Lower lobe of right lung (tissue), 2 donors: ENCODE data around the gene TMEM169. TPM values are rescaled to one million over a fixed set of nuclear protein-coding genes. Genes with fewer than 3 reads are reported as not detected.
"Not testable (repeated sequence)": the region's sequence is repeated elsewhere in the genome, so short reads cannot be mapped to it uniquely, and the experiment has no call there.

Source experiments
- ATAC-seq, 2 donors: fragments of 200-7000 bp; cut with Tn5 transposase; one replicate each; pipeline ENCODE4 v1.9.1; 2020 to 2022; ENCODE audit warnings: mild to moderate bottlenecking in 2 of 2, moderate library complexity in 2 of 2
- DNase-seq: peaks from one replicate; pipeline ENCODE4 v3.0.0-alpha.2; 2020
- H3K27ac ChIP-seq: fragments of 200-600 bp; one replicate; pipeline ENCODE4 v1.8.0; 2022
- H3K27me3 ChIP-seq: fragments of 200-600 bp; one replicate; pipeline ENCODE4 v1.8.0; 2022; ENCODE audit warnings: low read depth
- H3K36me3 ChIP-seq: fragments of 200-600 bp; one replicate; pipeline ENCODE4 v1.8.0; 2022; ENCODE audit warnings: mild to moderate bottlenecking
- H3K4me1 ChIP-seq: fragments of 200-600 bp; one replicate; pipeline ENCODE4 v1.8.0; 2022
- H3K4me3 ChIP-seq: fragments of 200-600 bp; one replicate; pipeline ENCODE4 v1.8.0; 2022; ENCODE audit warnings: mild to moderate bottlenecking
- H3K9me3 ChIP-seq: fragments of 200-600 bp; one replicate; pipeline ENCODE4 v1.8.0; 2022
- intact Hi-C: fragments of 100-400 bp; cut with DNase I; formaldehyde crosslinking; loops from one replicate; pipeline ENCODE4 v1.11.0; 2022
- total RNA-seq: library from RNA; stranded (reverse); fragmentation: NEBNext Ultra II Directional; extraction: Animal tissue kit (Norgen Biotek cat#: 25700); gene quantifications from one replicate; pipeline ENCODE4 v1.2.1, GENCODE V29; 2021
- TF ChIP-seq, protein P1 (sequence below): fragments of 200-600 bp; IDR thresholded peaks from one replicate; pipeline ENCODE4 v1.8.0; 2022; ENCODE audit warnings: antibody characterized with exemption, mild to moderate bottlenecking
- donor health status: DM: no; HTN: yes; CAD: no; lungs with severe emphysema.

Gene TMEM169
- total RNA-seq, 1 donor from 2014 or later = 1.2 TPM

DNA sequence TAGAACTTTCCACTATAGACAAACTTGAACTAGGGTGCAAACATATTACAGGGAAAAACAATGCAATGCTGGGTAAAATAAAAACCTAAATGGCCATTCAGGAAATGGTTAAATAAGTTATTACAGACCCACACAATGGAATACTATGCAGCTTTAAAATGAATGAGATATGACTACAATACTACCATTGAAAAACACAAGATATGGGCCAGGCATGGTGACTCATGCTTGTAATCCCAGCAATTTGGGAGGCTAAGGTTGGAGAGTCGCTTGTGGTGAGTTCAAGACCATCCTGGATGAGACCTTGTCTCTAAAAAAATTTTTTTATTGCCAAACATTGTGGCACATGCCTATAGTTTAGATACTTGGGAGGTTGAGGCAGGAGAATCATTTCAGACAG is 6.9 kb upstream of the TMEM169 start:
- no peak for DNase-seq
- intact Hi-C loops = no loop called here
- Histone ChIP-seq H3K4me3 (no peak overlapping the region), H3K9me3 (no peaks in the 10 kb centered on the region), H3K36me3 (no peaks in the 10 kb centered on the region), H3K27me3 (no peaks in the 10 kb centered on the region), H3K27ac (no peak overlapping the region), H3K4me1 (peaks cover 15% of the 10 kb centered on the region)
- no peak for ATAC-seq
- TF ChIP-seq, protein P1, sequence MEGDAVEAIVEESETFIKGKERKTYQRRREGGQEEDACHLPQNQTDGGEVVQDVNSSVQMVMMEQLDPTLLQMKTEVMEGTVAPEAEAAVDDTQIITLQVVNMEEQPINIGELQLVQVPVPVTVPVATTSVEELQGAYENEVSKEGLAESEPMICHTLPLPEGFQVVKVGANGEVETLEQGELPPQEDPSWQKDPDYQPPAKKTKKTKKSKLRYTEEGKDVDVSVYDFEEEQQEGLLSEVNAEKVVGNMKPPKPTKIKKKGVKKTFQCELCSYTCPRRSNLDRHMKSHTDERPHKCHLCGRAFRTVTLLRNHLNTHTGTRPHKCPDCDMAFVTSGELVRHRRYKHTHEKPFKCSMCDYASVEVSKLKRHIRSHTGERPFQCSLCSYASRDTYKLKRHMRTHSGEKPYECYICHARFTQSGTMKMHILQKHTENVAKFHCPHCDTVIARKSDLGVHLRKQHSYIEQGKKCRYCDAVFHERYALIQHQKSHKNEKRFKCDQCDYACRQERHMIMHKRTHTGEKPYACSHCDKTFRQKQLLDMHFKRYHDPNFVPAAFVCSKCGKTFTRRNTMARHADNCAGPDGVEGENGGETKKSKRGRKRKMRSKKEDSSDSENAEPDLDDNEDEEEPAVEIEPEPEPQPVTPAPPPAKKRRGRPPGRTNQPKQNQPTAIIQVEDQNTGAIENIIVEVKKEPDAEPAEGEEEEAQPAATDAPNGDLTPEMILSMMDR = no peak

DNA sequence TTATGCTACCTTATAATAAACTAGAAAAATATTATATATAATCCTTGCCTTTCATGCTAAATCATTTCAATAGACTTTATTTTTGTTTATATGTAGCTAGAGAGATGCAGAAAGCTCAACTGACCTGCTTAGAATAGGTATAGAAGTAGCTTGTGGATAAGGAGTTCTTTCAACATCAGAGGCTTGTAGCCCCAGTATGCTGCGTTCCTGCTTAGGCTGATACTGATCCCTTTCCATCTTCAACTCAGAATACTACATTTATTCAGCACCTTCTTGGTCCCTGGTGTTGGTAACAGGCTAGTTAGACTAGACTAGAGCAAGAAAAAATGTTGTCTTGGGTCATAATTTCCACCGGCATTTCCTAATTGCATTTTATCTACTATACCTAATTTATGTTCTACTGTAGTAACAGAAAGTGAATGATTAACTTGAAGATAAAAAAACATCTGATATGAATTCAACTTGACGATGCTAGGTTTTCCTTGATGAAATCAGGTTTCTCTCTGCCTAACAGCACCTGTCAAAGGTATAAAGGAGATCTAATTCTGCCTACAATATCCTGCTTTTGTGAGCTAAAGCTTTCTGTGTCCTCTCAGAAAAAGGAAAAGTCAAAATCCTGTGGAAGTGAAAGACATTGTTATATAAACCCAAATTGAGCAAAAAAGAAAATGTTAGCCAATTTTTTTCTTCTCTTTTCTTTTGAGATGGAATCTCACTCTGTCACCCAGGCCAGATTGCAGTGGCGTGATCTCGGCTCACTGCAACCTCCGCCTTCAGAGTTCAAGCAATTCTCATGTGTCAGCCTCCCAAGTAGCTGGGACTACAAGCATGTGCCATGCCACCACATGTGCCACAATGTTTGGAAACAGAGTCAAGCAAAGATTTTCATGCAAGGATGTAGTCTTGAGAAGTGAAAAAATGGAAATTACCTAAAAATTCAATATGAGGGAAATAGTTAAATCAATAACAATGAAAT is 5.9 kb upstream of the TMEM169 start:
- H3K4me1 ChIP-seq = peaks cover 21% of the 10 kb centered on the region
- no peaks in the 10 kb centered on the region for H3K36me3 ChIP-seq
- H3K4me3 ChIP-seq = no peak overlapping the region
- no peak overlapping the region for H3K27ac ChIP-seq
- intact Hi-C loops = no loop called here
- no peaks in the 10 kb centered on the region for H3K9me3 ChIP-seq
- H3K27me3 ChIP-seq = no peaks in the 10 kb centered on the region
- TF ChIP-seq, protein P1 = no peak
- DNase-seq (no peak), ATAC-seq (peak in 1 of 2 donors; percentile 32)

DNA sequence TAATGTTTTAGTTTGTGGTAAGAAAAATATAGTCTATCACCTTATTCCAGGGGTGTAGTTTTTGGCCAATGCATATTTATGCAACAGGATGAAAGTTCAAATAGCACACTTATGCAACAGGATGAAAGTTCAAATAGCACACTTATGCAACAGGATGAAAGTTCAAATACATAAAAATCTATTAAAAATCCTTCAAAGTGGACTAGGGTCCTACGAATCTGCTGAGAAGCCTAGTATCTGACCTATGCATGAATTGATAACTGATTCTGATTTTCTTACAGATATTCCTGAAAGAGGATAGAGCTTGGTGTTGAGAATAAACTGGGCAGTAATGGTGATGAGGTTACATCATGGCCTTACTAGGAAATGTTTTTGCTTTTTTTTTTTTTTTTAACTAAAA is 2.9 kb upstream of the TMEM169 start:
- Histone ChIP-seq H3K36me3 (no peaks in the 10 kb centered on the region), H3K4me1 (peaks cover 26% of the 10 kb centered on the region), H3K27me3 (no peaks in the 10 kb centered on the region), H3K9me3 (no peaks in the 10 kb centered on the region), H3K27ac (no peak overlapping the region), H3K4me3 (no peak overlapping the region)
- ATAC-seq (no peak), DNase-seq (no peak)
- intact Hi-C loops = no loop called here
- TF ChIP-seq, protein P1 = no peak

DNA sequence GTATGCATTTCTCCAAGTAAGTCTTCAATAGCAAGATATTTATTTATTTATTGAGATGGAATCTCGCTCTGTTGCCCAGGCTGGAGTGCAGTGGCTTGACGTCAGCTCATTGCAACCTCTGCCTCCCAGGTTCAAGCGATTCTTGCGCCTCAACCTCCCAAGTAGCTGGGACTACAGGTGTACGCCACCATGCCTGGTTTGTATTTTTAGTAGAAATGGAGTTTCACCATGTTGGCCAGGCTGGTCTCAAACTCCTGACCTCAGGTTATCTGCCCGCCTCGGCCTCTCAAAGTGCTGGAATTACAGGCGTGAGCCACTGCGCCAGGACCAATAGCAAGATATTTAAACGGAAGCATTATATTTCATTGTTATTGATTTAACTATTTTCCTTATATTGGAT is 1.7 kb upstream of the TMEM169 start:
- ATAC-seq, DNase-seq, intact Hi-C loops, H3K9me3 ChIP-seq, H3K4me3 ChIP-seq, H3K27ac ChIP-seq, H3K27me3 ChIP-seq, H3K36me3 ChIP-seq: not testable (repeated sequence)
- peaks cover 26% of the 10 kb centered on the region for H3K4me1 ChIP-seq

DNA sequence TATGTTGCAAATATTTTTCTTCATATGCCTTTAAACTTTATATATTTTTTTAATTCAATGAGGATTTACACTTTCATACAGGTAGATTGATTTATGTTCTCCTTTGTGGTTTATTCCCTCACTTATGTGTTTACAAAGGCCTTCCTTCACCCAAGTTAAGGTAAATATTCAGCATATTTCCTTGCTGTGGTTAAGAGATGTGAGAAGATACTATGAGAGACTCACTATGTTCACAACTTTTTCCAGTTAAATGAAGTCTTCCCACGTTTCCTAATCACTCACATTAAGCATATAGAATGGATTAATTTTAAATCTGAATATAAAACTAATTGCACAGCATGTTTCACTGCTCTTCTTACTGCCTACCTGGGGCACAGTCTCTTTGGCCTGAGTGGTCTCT is 707 bp upstream of the TMEM169 start:
- no peaks in the 10 kb centered on the region for H3K27me3 ChIP-seq
- no peak for ATAC-seq
- peak overlapping the region; percentile 74 for H3K4me3 ChIP-seq
- TF ChIP-seq, protein P1 = no peak
- H3K4me1 ChIP-seq = peaks cover 26% of the 10 kb centered on the region
- peak overlapping the region; percentile 62 for H3K27ac ChIP-seq
- no peaks in the 10 kb centered on the region for H3K9me3 ChIP-seq
- intact Hi-C loops = no loop called here
- no peak for DNase-seq
- H3K36me3 ChIP-seq = no peaks in the 10 kb centered on the region

DNA sequence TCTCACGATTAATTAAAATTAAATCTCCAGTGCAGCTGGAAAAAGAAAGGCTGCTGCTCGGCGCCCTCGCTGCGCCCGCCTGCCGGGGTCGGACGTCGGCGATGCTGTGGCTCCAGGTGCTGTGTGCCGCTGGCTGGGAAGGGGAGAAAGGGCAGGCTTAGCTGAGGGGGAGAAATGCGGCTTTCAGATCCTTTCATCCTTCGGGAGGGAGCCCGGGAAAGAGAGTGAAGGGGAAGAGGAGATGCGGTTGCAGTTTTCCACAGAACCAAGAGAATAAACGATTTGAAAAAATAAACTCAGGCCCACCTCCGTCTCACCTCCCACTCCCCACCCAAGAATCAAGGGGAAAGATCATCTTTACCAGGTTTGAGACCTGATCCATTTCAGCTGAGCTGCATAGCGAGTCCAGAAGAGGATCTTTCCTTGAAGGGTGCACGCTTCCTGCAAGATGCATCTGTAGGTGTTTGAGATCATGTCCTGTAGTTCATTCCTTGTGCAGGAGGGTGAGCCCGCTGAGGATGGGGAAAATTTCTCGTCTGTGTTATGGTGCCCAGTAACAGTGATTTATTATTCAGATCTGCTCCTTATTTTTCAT is 495 bp downstream of the TMEM169 start:
- Histone ChIP-seq H3K36me3 (no peaks in the 10 kb centered on the region), H3K27ac (peak overlapping the region; percentile 62), H3K4me1 (peaks cover 26% of the 10 kb centered on the region), H3K9me3 (no peaks in the 10 kb centered on the region), H3K4me3 (peak overlapping the region; percentile 74), H3K27me3 (no peaks in the 10 kb centered on the region)
- intact Hi-C loops = no loop called here
- TF ChIP-seq, protein P1 = no peak
- no peak for DNase-seq
- ATAC-seq = peak; percentile 28 to 54
